HUES64 (cell line): ENCODE measurements around the gene NAP1L4.

Experiments used
- H3K27ac ChIP-seq: 2 replicates; pipeline ENCODE4 v1.7.0; 2013; ENCODE audit warnings: low read depth, low read length, inconsistent platforms
- H3K27me3 ChIP-seq: 2 replicates; pipeline ENCODE4 v1.6.1; 2013; ENCODE audit warnings: mild to moderate bottlenecking, low read length; ENCODE audit not compliant: insufficient read depth
- H3K36me3 ChIP-seq: 2 replicates; pipeline ENCODE4 v1.6.1; 2013; ENCODE audit warnings: mild to moderate bottlenecking, low read length; ENCODE audit not compliant: insufficient read depth
- H3K4me1 ChIP-seq: 2 replicates; pipeline ENCODE4 v1.6.1; 2013; ENCODE audit warnings: mild to moderate bottlenecking, low read length, moderate library complexity; ENCODE audit not compliant: insufficient read depth
- H3K4me3 ChIP-seq: 2 replicates; pipeline ENCODE4 v1.5.1; 2013; ENCODE audit warnings: mild to moderate bottlenecking, low read length, moderate library complexity
- H3K9ac ChIP-seq: 2 replicates; pipeline ENCODE4 v1.6.1; 2013; ENCODE audit warnings: mild to moderate bottlenecking, low read depth, low read length
- H3K9me3 ChIP-seq: 2 replicates; pipeline ENCODE4 v1.6.1; 2013; ENCODE audit warnings: low read depth, low read length; ENCODE audit not compliant: insufficient read depth
- WGBS: fragments of 150-250, 120-280 bp; methylation state at CpG from one replicate; pipeline ENCODE4 v1.1.7; 2013; ENCODE audit warnings: missing lambda C conversion rate; 5-methylcytosine and 5-hydroxymethylcytosine counted together

The NAP1L4 gene

GRCh38 chr11:2931771-2932738, 60.1 kb downstream of the NAP1L4 start:
- Histone ChIP-seq H3K4me3 (no peak overlapping the region), H3K9ac (no peak overlapping the region), H3K9me3 (peaks cover 2% of the 10 kb centered on the region; the same call in 1 of the 2 replicates), H3K27me3 (peaks cover 35% of the 10 kb centered on the region), H3K4me1 (peaks cover 13% of the 10 kb centered on the region; the same call in 1 of the 2 replicates), H3K36me3 (no peaks in the 10 kb centered on the region), H3K27ac (no peak overlapping the region)
- WGBS, result 84% methylated on average over 13 of the region's 13 CpGs

- H3K4me3 ChIP-seq, result no peak overlapping the region
- 88% methylated on average over 4 of the region's 4 CpGs for WGBS
- no peak overlapping the region for H3K27ac ChIP-seq
- H3K9ac ChIP-seq, result no peak overlapping the region
- H3K4me1 ChIP-seq, result peaks cover 16% of the 10 kb centered on the region; the same call in 1 of the 2 replicates
- no peaks in the 10 kb centered on the region for H3K36me3 ChIP-seq
- peaks cover 41% of the 10 kb centered on the region for H3K27me3 ChIP-seq
- H3K9me3 ChIP-seq, result no peaks in the 10 kb centered on the region
Observed at GRCh38 chr11:2931420-2931746, 60.7 kb downstream of the NAP1L4 start.

- H3K4me1 ChIP-seq, result peaks cover 16% of the 10 kb centered on the region; the same call in 1 of the 2 replicates
- H3K27ac ChIP-seq, result peak overlapping the region; percentile 77; the same call in 1 of the 2 replicates
- H3K4me3 ChIP-seq, result peak overlapping the region; percentile 44
- H3K27me3 ChIP-seq, result peaks cover 41% of the 10 kb centered on the region
- 39% methylated on average over 21 of the region's 21 CpGs for WGBS
- H3K9ac ChIP-seq, result no peak overlapping the region
- no peaks in the 10 kb centered on the region for H3K9me3 ChIP-seq
- no peaks in the 10 kb centered on the region for H3K36me3 ChIP-seq
Observed at GRCh38 chr11:2930704-2931419, 61.3 kb downstream of the NAP1L4 start.

- Histone ChIP-seq H3K9ac (peak overlapping the region; percentile 61), H3K27ac (peak overlapping the region; percentile 77; the same call in 1 of the 2 replicates), H3K4me3 (peak overlapping the region; percentile 44), H3K9me3 (no peaks in the 10 kb centered on the region), H3K4me1 (peaks cover 16% of the 10 kb centered on the region; the same call in 1 of the 2 replicates), H3K27me3 (peaks cover 41% of the 10 kb centered on the region), H3K36me3 (no peaks in the 10 kb centered on the region)
- WGBS, result 3% methylated on average over 47 of the region's 47 CpGs
Observed at GRCh38 chr11:2929950-2930703, 62.0 kb downstream of the NAP1L4 start.

GRCh38 chr11:2929531-2929949, 62.6 kb downstream of the NAP1L4 start:
- H3K27ac ChIP-seq, result no peak overlapping the region
- peak overlapping the region; percentile 44 for H3K4me3 ChIP-seq
- no peaks in the 10 kb centered on the region for H3K36me3 ChIP-seq
- peaks cover 41% of the 10 kb centered on the region for H3K27me3 ChIP-seq
- peak overlapping the region; percentile 61 for H3K9ac ChIP-seq
- no peaks in the 10 kb centered on the region for H3K9me3 ChIP-seq
- H3K4me1 ChIP-seq, result peaks cover 16% of the 10 kb centered on the region; the same call in 1 of the 2 replicates
- 2% methylated on average over 48 of the region's 48 CpGs for WGBS

GRCh38 chr11:2928605-2929530, 63.3 kb downstream of the NAP1L4 start, which contains the start of gene PHLDA2:
TSS of gene PHLDA2 (minus strand) at chr11:2929420. CDS start at chr11:2929364, 56 bp downstream.
- Histone ChIP-seq H3K27ac (no peak within 1 kb of the TSS), H3K27me3 (peaks cover 41% of the 10 kb centered on the region), H3K9ac (peak within 1 kb of the TSS; percentile 78), H3K4me3 (peak within 1 kb of the TSS; percentile 68), H3K36me3 (no peaks in the 10 kb centered on the region), H3K4me1 (peaks cover 16% of the 10 kb centered on the region; the same call in 1 of the 2 replicates), H3K9me3 (no peaks in the 10 kb centered on the region)
- under 1% methylated on average over 109 of the region's 113 CpGs for WGBS

GRCh38 chr11:2927851-2928604, 64.1 kb downstream of the NAP1L4 start:
- Histone ChIP-seq H3K4me1 (peaks cover 16% of the 10 kb centered on the region; the same call in 1 of the 2 replicates), H3K27ac (no peak overlapping the region), H3K9me3 (no peaks in the 10 kb centered on the region), H3K4me3 (peak overlapping the region; percentile 68), H3K27me3 (peaks cover 41% of the 10 kb centered on the region), H3K36me3 (no peaks in the 10 kb centered on the region), H3K9ac (peak overlapping the region; percentile 78; the same call in 1 of the 2 replicates)
- 19% methylated on average over 25 of the region's 25 CpGs for whole genome bisulfite sequencing

- Histone ChIP-seq H3K9me3 (no peaks in the 10 kb centered on the region), H3K27me3 (peaks cover 41% of the 10 kb centered on the region), H3K4me1 (peaks cover 16% of the 10 kb centered on the region; the same call in 1 of the 2 replicates), H3K36me3 (no peaks in the 10 kb centered on the region), H3K4me3 (peak overlapping the region; percentile 68; the same call in 1 of the 2 replicates), H3K27ac (no peak overlapping the region), H3K9ac (no peak overlapping the region)
- WGBS, result 86% methylated on average over 12 of the region's 12 CpGs
Observed at GRCh38 chr11:2927121-2927800, 64.9 kb downstream of the NAP1L4 start.

GRCh38 chr11:2926611-2927051, 65.5 kb downstream of the NAP1L4 start:
- Histone ChIP-seq H3K27ac (no peak overlapping the region), H3K4me1 (peaks cover 16% of the 10 kb centered on the region; the same call in 1 of the 2 replicates), H3K4me3 (no peak overlapping the region; the same call in 1 of the 2 replicates), H3K36me3 (no peaks in the 10 kb centered on the region), H3K27me3 (peaks cover 41% of the 10 kb centered on the region), H3K9me3 (no peaks in the 10 kb centered on the region), H3K9ac (no peak overlapping the region)
- WGBS, result 85% methylated on average over 11 of the region's 11 CpGs
